Left cardiac atrium (tissue), 4 donors: ENCODE measurements around the gene CD226. TPM values are rescaled to one million over a fixed set of nuclear protein-coding genes. Genes with fewer than 3 reads are reported as not detected.
"Not testable (repeated sequence)": the region's sequence is repeated elsewhere in the genome, so short reads cannot be mapped to it uniquely, and the experiment has no call there.

ENCODE experiments used
- ATAC-seq, 2 donors: fragments of 200-7000 bp; cut with Tn5 transposase; one replicate each; pipeline ENCODE4 v1.9.1; 2020; ENCODE audit warnings: mild to moderate bottlenecking in 2 of 2, moderate library complexity in 2 of 2
- DNase-seq: peaks from one replicate; pipeline ENCODE4 v3.0.0-alpha.2; 2020
- intact Hi-C, 2 donors: fragments of 100-400 bp; cut with DNase I; formaldehyde crosslinking; loops; one replicate each; pipeline versions ENCODE4 v1.14.1 to v1.15.1; 2022 to 2023
- total RNA-seq, 2 donors: library from RNA; stranded (reverse); fragmentation: NEBNext Ultra II Directional; extraction: Animal tissue kit (Norgen Biotek cat#: 25700); gene quantifications; one replicate each; pipeline ENCODE4 v1.2.1, GENCODE V29; 2021
- donor health status: DM: no; HTN: yes; CAD: no.
- donor health status: DM: no; HTN: yes; CAD: no; lungs with severe emphysema.
- donor health status: DM: yes; HTN: yes; CAD: no.
- donor health status: Dilated cardiomyopathy.

Gene CD226
- total RNA-seq, 2 donors from 2014 or later: 0.97 to 1.3 TPM

DNA sequence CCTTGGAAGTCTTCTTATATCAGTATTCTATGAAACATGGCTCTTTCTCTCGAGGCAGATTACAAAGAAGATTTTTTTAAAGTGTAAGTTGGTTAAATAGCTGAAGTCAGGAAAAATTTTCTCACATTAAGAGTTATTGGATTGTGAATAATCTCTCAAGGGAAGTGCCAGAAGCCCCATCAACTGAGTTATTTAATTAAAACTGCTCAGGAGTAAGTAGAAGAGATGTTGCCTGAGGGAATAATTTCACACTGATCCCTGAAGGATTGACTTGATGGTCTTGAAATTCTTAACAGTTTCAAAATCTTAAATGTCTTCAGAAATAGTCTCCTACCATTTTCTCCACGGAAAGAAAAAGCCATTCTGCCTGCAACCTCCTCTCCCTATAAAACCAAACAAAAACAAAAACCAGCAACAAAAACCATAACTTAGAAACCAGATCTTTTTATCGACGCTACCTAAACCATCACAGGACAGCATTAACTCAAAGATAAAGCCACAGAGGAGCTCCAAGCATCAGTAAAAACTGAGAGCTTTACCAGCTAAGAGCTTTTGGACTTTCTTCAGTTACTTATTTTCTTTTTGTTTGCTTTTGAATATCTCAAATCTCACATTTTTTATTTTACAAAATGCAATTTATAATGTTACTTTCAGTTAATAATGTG lies 12.9 kb downstream of the CD226 start:
- no peak for DNase-seq
- ATAC-seq: no peak
- intact Hi-C loops: no loop called here

DNA sequence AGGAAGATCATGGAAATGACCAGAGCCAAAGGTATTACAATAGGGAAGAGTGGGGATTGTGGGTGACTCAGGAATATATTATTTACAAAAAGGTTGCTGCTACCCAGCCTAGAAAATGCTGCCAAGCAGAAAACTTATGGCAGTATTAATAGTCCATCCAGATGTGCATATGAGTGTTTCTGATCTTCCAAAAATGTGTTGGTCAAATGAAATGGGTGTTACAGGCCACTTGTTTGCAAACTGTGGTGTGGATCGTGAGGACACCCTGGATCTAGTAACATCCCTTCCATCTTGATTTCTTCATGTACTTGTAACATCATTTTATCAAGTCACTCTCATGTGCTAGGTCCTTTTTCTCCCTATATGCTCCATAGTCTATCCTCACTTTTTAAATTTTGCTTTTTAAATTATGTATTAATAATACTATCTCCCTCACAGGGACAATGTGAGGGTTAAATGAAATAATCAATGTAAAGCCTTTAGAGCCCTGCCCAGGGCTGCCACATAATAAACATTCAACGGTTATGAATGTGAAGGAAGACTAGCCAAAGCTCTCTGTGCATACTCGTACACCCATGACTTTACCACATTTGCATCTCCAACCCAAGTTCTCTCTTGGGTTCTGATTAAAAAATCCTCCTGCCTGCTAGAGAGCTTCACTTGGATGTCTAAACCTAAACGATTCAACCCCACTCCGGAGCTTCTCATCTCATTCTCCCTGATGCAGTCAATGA lies 18.5 kb downstream of the CD226 start:
- intact Hi-C loops: no loop called here
- DNase-seq (no peak), ATAC-seq (no peak)

DNA sequence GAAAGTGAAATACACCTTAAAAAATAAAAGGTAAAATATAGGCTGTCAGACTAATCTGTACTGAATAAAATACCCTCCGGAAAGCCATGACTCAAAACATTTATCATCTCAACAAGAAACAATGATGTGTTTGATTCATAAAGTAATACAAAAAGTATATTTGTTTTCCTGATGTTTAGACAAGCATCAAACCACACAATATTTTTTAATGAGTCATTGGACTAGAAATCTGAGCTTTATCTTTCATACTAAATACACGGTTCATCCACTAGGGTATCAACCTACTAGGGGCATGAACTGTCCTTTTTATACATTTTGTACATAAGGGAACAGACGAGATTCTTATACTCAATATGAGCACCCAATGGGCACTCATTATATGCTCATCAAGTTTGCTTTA lies 31.3 kb downstream of the CD226 start:
- intact Hi-C loops: no loop called here
- ATAC-seq: no peak
- no peak for DNase-seq

DNA sequence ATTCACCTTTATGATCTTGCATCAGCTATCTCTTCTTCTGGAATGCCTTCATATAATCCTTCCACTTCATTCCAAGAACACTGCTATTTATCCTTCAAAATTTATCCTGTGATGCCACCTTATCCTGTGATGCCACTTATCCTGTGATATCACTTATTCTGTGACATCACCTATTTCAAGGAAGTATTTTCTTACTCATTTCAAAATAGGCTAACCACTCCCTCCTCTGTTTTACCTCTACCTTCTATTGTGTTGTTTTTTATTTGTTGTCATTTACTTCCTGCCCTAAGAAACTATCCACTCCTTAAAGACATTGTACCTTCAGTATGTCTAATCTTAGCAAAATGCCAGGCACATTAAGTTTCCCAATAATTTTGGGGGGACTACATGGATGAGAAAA lies 38.8 kb downstream of the CD226 start:
- intact Hi-C loops: no loop called here
- ATAC-seq: no peak
- DNase-seq: no peak

DNA sequence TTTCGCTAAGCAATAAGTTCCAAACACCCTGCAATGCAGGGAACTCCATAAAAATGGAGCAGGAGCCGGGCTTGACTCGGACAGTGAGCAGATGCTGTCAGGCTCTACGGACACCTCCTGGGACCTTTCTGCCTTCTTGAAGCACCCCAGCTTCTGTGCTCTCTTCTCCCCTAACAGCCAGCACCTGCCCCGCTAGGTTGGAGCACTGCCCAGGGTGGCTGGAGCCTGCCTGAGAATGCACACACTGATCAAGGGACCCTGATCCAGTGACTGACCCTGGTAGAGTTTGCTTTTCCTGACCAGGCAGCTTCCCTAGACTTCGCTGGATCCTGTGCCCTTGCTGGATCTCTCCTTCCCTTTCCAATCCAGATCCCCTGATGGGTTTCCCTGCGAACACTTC lies 40.9 kb downstream of the CD226 start:
- intact Hi-C loops: no loop called here
- DNase-seq (no peak), ATAC-seq (no peak)

DNA sequence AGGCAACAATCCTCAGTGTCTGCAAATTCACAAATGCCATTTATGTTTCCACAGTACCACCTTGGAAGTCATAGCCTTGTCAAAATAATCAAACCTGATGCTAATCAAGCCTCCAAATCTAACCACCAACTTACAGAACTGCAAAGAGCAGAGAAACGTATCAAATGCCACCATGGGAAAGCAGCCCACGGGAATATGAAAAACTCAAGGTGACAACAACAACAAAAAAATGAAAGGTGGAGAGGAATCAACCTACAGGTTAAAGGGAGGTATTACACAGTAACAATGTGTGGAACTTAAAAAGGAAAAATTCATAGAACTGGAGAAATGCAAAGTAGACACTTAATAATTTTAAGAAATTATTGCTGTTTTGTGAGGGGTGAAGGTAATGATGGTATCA lies 46.7 kb downstream of the CD226 start:
- no peak for DNase-seq
- intact Hi-C loops: no loop called here
- ATAC-seq: no peak

DNA sequence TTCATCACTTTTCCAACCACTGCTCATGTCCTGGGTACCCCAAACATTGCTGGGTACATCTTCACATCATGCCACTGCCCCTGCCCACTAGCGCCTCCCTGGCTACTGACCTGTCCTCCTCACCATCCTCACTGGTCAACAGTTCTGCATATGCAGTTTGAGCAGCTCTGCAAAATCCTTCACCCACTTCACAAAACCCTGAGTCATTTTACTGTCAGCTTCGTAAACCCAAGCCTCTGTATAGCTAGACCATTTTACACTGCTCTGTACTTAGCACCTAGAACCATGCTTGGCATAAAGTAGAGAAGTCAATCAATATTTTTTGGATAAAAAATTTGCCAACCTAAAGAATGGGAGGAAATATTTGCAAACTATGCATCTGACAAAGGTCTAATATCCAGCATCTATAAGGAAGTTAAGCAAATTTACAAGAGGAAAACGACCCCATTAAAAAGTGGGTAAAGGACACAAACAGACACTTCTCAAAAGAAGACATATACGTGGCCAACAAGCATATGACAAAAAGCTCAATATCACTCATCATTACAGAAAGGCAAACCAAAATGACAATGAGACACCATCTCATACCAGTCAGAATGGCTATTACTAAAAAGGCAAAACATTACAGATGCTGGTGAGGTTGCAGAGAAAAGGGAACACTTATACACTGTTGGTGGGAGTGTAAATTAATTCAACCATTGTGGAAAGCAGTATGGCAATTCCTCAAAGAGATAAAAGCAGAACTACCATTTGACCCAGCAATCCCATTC lies 48.3 kb downstream of the CD226 start:
- DNase-seq, intact Hi-C loops, ATAC-seq: not testable (repeated sequence)

DNA sequence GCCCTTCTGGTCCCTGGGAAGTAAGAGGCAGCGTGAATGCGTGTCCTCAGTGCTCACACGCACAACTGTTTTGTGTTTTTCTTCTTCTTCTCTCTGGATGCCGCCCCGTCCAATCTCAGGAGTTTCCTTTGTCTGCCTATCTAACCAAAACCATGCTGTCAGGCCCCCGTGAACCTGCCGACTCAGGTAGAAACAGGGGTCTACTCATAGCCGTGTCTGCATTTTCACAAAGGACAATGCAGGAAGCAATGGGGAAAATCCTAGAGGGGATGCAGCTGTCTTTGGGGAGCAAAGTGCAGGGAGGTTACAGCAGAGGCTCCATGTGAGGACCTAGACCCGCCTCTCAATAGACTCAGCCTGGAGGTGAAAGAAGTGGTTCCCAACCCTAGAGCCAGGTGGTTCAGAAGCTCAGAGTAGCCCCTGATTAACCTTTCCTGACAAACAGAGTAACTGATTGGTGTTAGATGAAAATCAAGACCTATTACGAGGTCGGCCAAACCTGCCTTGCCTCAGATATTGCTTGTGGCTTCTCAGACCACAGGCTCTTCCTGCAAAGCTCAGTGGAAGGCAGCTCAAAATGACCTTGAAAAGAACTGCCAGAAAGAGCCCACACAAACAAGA lies 49.3 kb downstream of the CD226 start:
- ATAC-seq: no peak
- intact Hi-C loops: no loop called here
- no peak for DNase-seq

DNA sequence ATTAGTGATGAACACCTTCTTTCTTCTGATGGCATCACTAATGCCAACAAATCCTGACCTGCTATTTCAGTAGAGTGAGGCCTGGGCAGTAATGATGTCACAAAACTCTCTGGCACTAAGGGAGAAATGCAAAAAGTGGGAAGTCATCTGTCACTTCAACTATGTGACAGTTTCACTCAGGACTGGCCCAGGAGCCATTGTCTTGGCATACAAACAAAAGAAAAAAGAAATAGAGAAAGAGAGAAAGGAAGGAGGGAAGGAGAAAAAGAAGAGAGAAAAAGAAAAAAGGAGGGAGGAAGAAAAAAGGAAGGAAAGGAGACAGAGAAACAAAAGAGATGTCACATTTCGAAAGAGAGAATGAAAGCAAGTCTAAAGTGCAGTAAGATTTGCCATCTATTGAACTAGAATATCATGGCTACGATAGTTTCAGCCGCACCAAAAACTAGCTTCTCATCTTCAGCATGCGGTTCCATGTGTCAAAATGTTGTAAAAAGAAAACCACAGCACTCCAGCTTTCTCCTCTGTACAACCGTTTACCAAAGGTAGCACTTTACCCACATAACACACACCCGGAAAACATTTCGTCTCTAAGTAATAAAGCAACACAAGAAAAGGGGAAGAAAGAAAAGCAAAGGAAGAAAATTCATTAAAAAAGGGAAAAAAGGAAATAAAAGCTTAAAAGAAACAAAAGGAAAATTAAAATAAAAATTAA lies 50.1 kb downstream of the CD226 start:
- ATAC-seq (peak in 1 of 2 donors; percentile 57), DNase-seq (no peak)
- intact Hi-C loops: no loop called here

DNA sequence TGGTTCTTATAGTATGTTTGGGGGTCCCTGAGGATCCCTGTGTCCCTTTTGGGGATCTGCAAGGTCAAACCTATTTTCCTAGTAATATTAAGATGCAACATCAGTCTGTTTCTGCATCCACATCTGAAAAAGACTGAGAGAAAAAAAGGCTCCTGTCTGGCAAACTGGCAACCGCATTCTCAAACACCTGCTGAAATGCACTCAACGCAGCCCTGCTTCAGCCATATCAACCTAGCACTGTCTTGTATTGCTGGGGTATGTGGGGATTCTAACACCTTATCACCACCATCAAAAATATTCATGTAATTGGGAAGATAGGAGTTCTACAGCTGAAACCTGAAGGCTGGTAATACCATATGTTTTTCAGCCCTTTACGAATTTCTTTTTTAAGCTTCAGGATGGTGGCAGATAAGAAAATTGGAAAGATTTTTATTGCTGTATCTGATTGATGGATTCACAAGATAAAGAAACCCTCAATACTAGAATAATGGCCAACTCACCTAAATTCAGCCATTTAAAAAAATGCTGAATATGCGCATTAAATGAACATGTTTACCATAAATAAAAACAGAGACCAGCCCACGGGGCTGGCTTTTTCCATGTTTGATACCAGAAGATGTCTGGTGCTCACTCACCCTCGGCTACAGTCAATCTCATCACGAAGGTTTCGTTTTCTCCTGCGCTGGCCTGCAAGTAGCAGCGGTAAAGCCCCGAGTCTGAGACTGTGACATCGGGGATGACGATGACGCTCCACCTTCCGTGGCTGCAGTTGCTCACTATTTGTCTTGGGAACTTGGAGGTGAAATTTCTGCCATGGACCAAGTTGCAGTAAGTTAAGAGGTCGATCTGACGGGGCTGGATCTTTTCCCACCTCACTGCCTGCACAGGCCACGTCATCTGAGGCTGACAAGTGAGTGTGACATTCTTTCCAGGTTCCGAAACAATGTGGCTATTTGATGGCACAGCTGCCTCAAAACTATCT lies 52.3 kb downstream of the CD226 start:
- intact Hi-C loops: no loop called here
- peak in 1 of 2 donors; percentile 14 for ATAC-seq
- DNase-seq: no peak

DNA sequence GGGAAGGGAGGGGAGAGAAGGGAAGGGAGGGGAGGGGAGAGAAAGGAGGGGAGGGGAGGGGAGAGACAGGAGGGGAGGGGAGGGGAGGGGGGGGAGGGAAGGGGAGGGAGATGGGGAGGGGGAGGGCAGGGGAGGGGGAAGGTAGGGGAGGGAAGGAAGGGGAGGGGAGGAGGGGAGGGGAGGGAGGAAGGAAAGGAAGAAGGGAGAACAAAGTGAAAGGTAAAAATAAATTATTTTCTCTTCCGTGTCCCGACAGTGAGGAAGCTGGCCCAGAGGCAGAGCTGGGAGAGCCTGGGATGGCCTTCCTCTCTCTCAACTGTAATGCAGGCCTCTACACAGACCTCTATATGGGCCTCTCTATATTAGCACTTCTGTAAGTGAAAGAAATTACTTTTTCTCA lies 53.2 kb downstream of the CD226 start:
- no peak for ATAC-seq
- intact Hi-C loops: no loop called here
- DNase-seq: no peak

DNA sequence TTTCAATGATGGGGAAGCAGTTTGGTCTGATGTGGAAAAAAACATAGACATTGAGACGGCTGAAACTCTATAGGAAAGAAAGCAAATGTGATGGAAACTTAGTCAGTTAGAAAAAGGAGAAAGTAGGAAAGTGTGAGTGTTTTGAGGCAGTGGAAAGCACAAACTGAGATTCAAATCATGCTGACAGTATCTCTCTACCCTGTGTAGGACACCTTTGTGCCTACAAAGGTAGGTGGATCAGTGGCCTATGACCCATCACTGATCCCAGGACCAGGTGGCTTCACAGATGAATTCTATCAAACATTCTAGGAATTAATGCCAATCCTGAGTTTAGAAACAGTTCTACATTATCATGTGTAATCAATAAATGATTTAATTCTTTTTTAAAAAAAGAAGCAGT lies 57.1 kb downstream of the CD226 start:
- no peak for DNase-seq
- no peak for ATAC-seq
- intact Hi-C loops: no loop called here

DNA sequence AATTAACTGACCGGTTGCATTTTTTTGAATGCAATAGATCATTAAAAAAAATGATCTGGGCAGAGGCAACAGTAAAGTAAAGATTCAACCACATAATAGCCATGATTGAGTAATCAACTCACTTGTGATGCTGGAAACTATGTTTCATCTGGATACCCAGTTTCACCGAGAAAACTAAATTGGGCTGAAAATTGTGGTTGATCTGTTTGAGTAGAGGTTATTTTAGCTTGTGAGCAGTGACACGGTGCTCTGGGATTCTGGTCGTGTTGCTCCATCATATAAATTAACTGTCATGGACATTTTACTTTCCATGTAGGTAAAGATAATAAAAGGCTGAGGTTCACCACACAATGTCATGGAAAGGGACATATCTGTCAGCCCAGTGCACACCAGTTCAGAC lies 58.7 kb downstream of the CD226 start:
- ATAC-seq (no peak), DNase-seq (no peak)
- intact Hi-C loops: no loop called here

DNA sequence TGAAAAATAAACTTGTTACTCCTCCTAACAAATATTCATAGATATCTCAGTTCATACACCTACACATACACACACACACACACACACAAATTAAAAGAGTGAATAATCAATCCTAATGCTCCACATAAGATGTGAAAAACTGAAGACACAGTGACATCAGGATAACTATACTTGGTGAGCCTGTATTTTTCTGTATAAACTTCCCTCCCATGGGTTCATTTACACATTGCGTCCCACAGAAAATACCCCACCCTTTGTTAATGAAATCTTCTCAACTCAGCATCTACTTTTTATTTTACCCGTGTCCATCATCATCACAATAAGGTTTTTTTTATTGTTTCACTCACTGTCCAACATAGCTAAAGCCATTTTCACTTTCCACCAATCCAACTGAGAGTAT lies 60.4 kb downstream of the CD226 start:
- intact Hi-C loops: no loop called here
- ATAC-seq: no peak
- DNase-seq: no peak

DNA sequence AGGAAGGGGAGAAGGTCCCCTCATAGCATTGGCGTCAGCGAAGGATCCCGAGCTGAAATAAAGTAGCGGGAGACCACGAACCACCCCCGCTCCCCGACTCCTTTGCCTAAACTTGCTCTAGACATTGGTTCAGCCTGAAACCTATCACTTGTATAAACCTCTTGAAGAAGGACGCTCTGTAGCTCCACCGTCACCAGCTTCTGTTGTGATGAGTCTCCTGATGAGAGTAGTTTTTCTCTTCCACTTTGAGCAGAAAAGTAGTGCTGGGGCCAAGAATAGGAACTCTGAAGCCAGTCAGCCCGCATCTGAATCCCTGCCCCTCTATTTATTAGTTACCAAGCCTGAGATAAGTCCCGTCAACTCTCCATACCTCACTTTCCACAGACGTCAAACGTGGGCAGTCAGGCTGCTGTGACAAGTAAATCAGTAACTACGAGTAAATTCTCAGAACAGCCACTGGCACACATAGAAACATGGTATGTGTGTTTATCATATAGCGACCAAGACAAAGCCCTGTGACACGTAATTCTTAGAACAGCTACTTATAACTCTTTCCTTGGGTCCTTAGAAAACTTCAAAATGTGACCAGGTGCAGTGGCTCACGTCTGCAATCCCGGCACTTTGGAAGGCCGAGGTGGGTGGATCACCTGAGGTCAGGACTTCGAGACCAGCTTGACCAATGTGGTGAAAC lies 61.7 kb downstream of the CD226 start:
- ATAC-seq: no peak
- DNase-seq: no peak
- intact Hi-C loops: no loop called here

DNA sequence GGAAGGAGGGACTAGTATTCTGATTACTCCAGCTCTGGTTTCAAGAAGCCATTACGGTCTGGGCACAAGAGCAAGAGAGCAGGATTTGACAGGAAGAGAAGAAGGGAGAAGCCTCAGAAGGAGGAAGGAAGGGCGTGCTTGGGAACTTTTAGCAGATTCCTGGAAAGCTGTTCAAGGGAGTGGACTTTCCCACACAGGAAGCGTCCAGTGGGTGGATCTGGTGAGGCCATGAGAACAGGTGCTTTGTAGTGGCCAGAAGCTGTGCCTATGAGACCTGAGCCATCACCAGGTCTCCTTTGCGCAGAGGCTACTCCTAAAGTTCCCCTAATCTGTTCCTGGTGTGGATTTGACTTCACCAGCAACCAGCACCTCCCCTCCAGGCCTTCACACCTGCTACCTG lies 62.3 kb downstream of the CD226 start:
- DNase-seq (no peak), ATAC-seq (no peak)
- intact Hi-C loops: no loop called here

DNA sequence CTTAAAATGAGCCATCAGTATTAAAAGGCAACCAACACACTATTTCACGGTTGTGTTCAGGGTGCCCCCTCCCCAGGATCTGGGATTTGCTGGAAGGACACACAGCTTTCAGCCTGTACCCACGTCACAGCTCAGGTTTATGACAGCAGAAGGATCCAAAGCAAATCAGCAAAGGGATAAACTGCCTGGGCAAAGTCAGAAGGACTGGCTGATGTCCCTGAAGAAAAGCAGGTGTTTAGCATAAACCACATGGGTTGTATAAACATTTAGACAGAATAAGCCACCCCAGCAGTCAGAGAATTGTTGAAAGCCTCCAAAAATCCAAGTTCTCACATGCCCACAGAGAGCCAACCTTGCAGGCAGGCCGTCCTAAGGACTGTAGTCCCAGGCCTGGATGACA lies 63.9 kb downstream of the CD226 start:
- intact Hi-C loops: no loop called here
- ATAC-seq: no peak
- DNase-seq: no peak
